ENCODE data around the gene LEAP2.

GRCh38 chr5:132853790-132854189 is 19.7 kb upstream of the LEAP2 start:
- TF ChIP-seq CTCF (IDR thresholded peaks at IDR 0.05) (no peak), EZH2 (IDR thresholded peaks at IDR 0.05) (no peak)
